ENCODE results near the gene AFF3.
A peak's percentile ranks its signal among the peaks of the same experiment; 100 is the strongest.

AFF3 gene

GRCh38 chr2:99821984-99822383 is 320.4 kb downstream of the AFF3 start:
- no peak for DNase-seq (ENCODE audit: low read depth)

GRCh38 chr2:99821572-99821971 is 320.8 kb downstream of the AFF3 start:
- DNase-seq (ENCODE audit: low read depth), result peak; percentile 81

- DNase-seq (ENCODE audit: low read depth), result no peak
Measured at GRCh38 chr2:99821039-99821438, 321.4 kb downstream of the AFF3 start.

- DNase-seq (ENCODE audit: low read depth), result no peak
Measured at GRCh38 chr2:99819766-99820165, 322.6 kb downstream of the AFF3 start.

- DNase-seq (ENCODE audit: low read depth), result no peak
Measured at GRCh38 chr2:99818842-99819241, 323.5 kb downstream of the AFF3 start.

- no peak for DNase-seq (ENCODE audit: low read depth)
Measured at GRCh38 chr2:99816908-99817307, 325.5 kb downstream of the AFF3 start.

- no peak for DNase-seq (ENCODE audit: low read depth)
Measured at GRCh38 chr2:99812426-99812825, 330.0 kb downstream of the AFF3 start.

GRCh38 chr2:99811544-99811943 is 330.8 kb downstream of the AFF3 start:
- DNase-seq (ENCODE audit: low read depth), result peak; percentile 91

- DNase-seq (ENCODE audit: low read depth), result no peak
Measured at GRCh38 chr2:99810225-99810624, 332.2 kb downstream of the AFF3 start.

- no peak for DNase-seq (ENCODE audit: low read depth)
Measured at GRCh38 chr2:99809259-99809900, 333.0 kb downstream of the AFF3 start.

- DNase-seq (ENCODE audit: low read depth), result no peak
Measured at GRCh38 chr2:99808361-99809200, 333.8 kb downstream of the AFF3 start.

- peak; percentile 97 for DNase-seq (ENCODE audit: low read depth)
Measured at GRCh38 chr2:99806758-99807157, 335.6 kb downstream of the AFF3 start.

GRCh38 chr2:99805930-99806476 is 336.4 kb downstream of the AFF3 start:
- no peak for DNase-seq (ENCODE audit: low read depth)

- DNase-seq (ENCODE audit: low read depth), result no peak
Measured at GRCh38 chr2:99803846-99804245, 338.5 kb downstream of the AFF3 start.

- DNase-seq (ENCODE audit: low read depth), result no peak
Measured at GRCh38 chr2:99802734-99803133, 339.7 kb downstream of the AFF3 start.

GRCh38 chr2:99801327-99801901 is 341.0 kb downstream of the AFF3 start:
- DNase-seq (ENCODE audit: low read depth), result no peak

GRCh38 chr2:99797475-99797874 is 344.9 kb downstream of the AFF3 start:
- DNase-seq (ENCODE audit: low read depth), result no peak

GRCh38 chr2:99794414-99794813 is 348.0 kb downstream of the AFF3 start:
- no peak for DNase-seq (ENCODE audit: low read depth)

- DNase-seq (ENCODE audit: low read depth), result no peak
Measured at GRCh38 chr2:99793022-99793421, 349.4 kb downstream of the AFF3 start.

- no peak for DNase-seq (ENCODE audit: low read depth)
Measured at GRCh38 chr2:99789849-99790248, 352.5 kb downstream of the AFF3 start.

GRCh38 chr2:99787769-99788382 is 354.5 kb downstream of the AFF3 start:
- no peak for DNase-seq (ENCODE audit: low read depth)

- no peak for DNase-seq (ENCODE audit: low read depth)
Measured at GRCh38 chr2:99786636-99787390, 355.6 kb downstream of the AFF3 start.

Measured in HS-27A (cell line).